HFFc6 (cell line): Measurements from ENCODE around the gene MRPL40. TPM values are rescaled to one million over a fixed set of nuclear protein-coding genes. Genes with fewer than 3 reads are reported as not detected.
"Not testable (repeated sequence)": the region's sequence is repeated elsewhere in the genome, so short reads cannot be mapped to it uniquely, and the experiment has no call there.

Experiments
- DNase-seq: peaks from one replicate; pipeline ENCODE4 v3.0.0-alpha.2; 2018
- H3K27ac Mint-ChIP-seq: 2 replicates; pipeline ENCODE4 v1.8.0; 2020; ENCODE audit warnings: mild to moderate bottlenecking, mixed read lengths
- H3K27me3 Mint-ChIP-seq: 2 replicates; pipeline ENCODE4 v1.8.0; 2021; ENCODE audit warnings: mild to moderate bottlenecking, moderate library complexity, mixed read lengths; ENCODE audit not compliant: insufficient read depth
- H3K36me3 Mint-ChIP-seq: 2 replicates; pipeline ENCODE4 v1.8.0; 2021; ENCODE audit warnings: low read depth, mixed read lengths
- H3K4me1 Mint-ChIP-seq: 2 replicates; pipeline ENCODE4 v1.8.0; 2020; ENCODE audit warnings: low read depth, mixed read lengths
- H3K4me3 Mint-ChIP-seq: 2 replicates; pipeline ENCODE4 v1.8.0; 2020; ENCODE audit warnings: mild to moderate bottlenecking, moderate library complexity, mixed read lengths
- H3K9me3 Mint-ChIP-seq: 2 replicates; pipeline ENCODE4 v1.8.0; 2020; ENCODE audit warnings: mild to moderate bottlenecking, mixed read lengths
- total RNA-seq, 6 experiments: library from RNA; stranded (reverse); fragmentation: NEBNext Ultra II Directional; extraction: Animal tissue kit (Norgen Biotek cat#: 25700); gene quantifications; 2 replicates in 1 of 6; 3 replicates in 5 of 6; pipeline ENCODE4 v1.2.3, GENCODE V29; 2021
- TF ChIP-seq, protein P1 (sequence below): fragments of 200-600 bp; sonication (generic); IDR thresholded peaks from 2 replicates; pipeline ENCODE4 v1.5.0; 2021; ENCODE audit warnings: antibody characterized with exemption, mild to moderate bottlenecking

MRPL40 gene
- total RNA-seq, 6 experiments from 2014 or later = 44.6 to 52.6 (median 47.5) TPM

GRCh38 chr22:19442166-19442565 is 9.8 kb downstream of the MRPL40 start:
- Mint-ChIP-seq H3K27me3 (no peaks in the 10 kb centered on the region; the same call in 1 of the 2 replicates), H3K27ac (no peak overlapping the region), H3K36me3 (peaks cover 15% of the 10 kb centered on the region; the same call in 1 of the 2 replicates), H3K4me1 (peaks cover 12% of the 10 kb centered on the region), H3K4me3 (no peak overlapping the region), H3K9me3 (no peaks in the 10 kb centered on the region)
- no peak for DNase-seq
- TF ChIP-seq, protein P1, sequence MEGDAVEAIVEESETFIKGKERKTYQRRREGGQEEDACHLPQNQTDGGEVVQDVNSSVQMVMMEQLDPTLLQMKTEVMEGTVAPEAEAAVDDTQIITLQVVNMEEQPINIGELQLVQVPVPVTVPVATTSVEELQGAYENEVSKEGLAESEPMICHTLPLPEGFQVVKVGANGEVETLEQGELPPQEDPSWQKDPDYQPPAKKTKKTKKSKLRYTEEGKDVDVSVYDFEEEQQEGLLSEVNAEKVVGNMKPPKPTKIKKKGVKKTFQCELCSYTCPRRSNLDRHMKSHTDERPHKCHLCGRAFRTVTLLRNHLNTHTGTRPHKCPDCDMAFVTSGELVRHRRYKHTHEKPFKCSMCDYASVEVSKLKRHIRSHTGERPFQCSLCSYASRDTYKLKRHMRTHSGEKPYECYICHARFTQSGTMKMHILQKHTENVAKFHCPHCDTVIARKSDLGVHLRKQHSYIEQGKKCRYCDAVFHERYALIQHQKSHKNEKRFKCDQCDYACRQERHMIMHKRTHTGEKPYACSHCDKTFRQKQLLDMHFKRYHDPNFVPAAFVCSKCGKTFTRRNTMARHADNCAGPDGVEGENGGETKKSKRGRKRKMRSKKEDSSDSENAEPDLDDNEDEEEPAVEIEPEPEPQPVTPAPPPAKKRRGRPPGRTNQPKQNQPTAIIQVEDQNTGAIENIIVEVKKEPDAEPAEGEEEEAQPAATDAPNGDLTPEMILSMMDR = no peak

GRCh38 chr22:19443544-19444211 is 11.3 kb downstream of the MRPL40 start:
- Mint-ChIP-seq H3K4me1 (peaks cover 22% of the 10 kb centered on the region), H3K27ac (no peak overlapping the region)
- TF ChIP-seq, protein P1 = peak; percentile 9; the same call in 1 of the 2 replicates

DNA sequence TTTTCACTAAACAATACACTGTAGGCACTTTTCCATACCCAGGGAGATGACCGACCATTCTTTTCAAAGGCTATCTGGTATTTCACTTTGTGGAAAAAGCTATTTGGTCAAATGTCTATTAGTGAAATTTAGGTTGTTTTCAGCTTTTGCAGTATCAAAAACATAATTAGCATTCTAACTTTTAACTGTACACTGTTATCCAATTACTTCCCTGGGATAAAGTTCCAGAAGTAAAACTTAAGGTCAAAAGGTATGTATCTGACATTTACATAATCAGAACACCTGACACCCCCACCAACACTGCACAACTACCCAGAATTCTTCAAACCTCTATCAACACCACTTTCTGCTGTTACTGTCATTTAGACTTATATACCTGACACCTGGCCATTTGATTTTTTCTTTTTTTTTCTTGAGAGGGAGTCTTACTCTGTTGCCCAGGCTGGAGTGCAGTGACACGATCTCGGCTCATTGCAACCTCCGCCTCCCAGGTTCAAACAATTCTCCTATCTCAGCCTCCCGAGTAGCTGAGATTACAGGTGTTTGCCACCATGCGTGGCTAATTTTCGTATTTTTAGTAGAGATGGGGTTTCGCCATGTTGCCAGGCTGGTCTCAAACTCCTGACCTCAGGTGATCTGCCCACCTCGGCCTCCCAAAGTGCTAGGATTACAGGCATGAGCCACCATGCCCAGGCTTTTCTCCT is 13.1 kb downstream of the MRPL40 start:
- H3K4me3 Mint-ChIP-seq, H3K36me3 Mint-ChIP-seq, H3K27me3 Mint-ChIP-seq, H3K27ac Mint-ChIP-seq, H3K9me3 Mint-ChIP-seq, DNase-seq: not testable (repeated sequence)
- peaks cover 22% of the 10 kb centered on the region for H3K4me1 Mint-ChIP-seq

More at GRCh38 chr22:19443544-19444211, 11.3 kb downstream of the MRPL40 start:
- Mint-ChIP-seq H3K4me3 (no peak overlapping the region), H3K9me3 (no peaks in the 10 kb centered on the region), H3K27me3 (peaks cover 5% of the 10 kb centered on the region), H3K36me3 (peaks cover 9% of the 10 kb centered on the region; the same call in 1 of the 2 replicates)
- DNase-seq = no peak

DNA sequence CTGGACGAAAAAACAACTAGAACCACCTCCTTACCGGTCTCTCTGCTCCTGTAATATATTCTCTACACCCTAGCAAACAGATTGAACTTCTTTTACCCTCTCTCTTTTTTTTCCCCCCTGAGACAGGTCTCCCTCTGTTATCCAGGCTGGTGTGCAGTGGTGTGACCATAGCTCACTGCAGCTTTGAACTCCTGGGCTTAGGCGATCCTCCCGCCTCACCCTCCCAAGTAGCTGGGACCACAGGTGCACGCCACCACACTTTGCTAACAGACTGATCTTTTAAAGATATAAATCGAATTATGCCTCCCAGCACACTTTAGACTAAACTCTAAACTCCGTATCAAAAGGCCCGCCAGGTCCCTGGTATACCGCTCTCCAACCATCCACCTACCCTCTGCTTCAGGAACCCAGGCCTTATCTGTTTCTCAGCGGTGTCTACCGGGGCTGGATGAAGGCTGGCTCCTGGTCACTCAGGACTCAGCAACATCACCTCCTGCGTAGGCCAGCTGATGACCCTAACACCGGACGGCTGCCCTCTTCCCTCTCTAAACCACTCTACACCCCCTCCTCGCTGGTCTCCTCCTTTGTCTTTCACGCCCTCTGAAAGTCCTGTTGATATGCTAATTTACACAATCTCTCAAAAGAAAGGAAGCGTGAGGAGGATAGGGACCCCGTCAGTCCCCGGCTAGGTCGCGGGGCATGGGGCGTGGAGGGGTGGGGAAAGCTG is 14.4 kb downstream of the MRPL40 start:
- H3K27me3 Mint-ChIP-seq = peaks cover 5% of the 10 kb centered on the region
- DNase-seq = no peak
- H3K9me3 Mint-ChIP-seq = no peaks in the 10 kb centered on the region
- H3K4me1 Mint-ChIP-seq = peaks cover 22% of the 10 kb centered on the region
- peaks cover 12% of the 10 kb centered on the region; the same call in 1 of the 2 replicates for H3K36me3 Mint-ChIP-seq
- TF ChIP-seq, protein P1 = no peak
- H3K4me3 Mint-ChIP-seq = peak overlapping the region; percentile 89
- H3K27ac Mint-ChIP-seq = peak overlapping the region; percentile 50

GRCh38 chr22:19447330-19448075 is 15.2 kb downstream of the MRPL40 start, which contains the start of gene C22orf39:
TSS of gene C22orf39 (minus strand) at chr22:19447711. CDS start at chr22:19447688, 23 bp downstream.
- Mint-ChIP-seq H3K36me3 (peaks cover 14% of the 10 kb centered on the region), H3K9me3 (no peaks in the 10 kb centered on the region), H3K27me3 (peaks cover 5% of the 10 kb centered on the region), H3K4me3 (peak within 1 kb of the TSS; percentile 89), H3K27ac (peak within 1 kb of the TSS; percentile 82), H3K4me1 (peaks cover 22% of the 10 kb centered on the region)
- TF ChIP-seq, protein P1 = no peak
- DNase-seq = peak; percentile 87
